ENCODE data around the gene SLC43A1. TPM values are rescaled to one million over a fixed set of nuclear protein-coding genes. Genes with fewer than 3 reads are reported as not detected.

The SLC43A1 gene
- total RNA-seq, 1 donor from 2014 or later: 9.1 TPM

- DNase-seq: no peak
Observed at GRCh38 chr11:57479021-57479663, 36.4 kb downstream of the SLC43A1 start.

GRCh38 chr11:57477507-57478189 is 37.9 kb downstream of the SLC43A1 start:
- DNase-seq: no peak

GRCh38 chr11:57476757-57477506 is 38.6 kb downstream of the SLC43A1 start:
- no peak for DNase-seq

GRCh38 chr11:57476047-57476756 is 39.3 kb downstream of the SLC43A1 start:
- no peak for DNase-seq

GRCh38 chr11:57475671-57476046 is 39.8 kb downstream of the SLC43A1 start:
- DNase-seq: no peak

GRCh38 chr11:57475191-57475590 is 40.3 kb downstream of the SLC43A1 start:
- DNase-seq: no peak

- no peak for DNase-seq
Observed at GRCh38 chr11:57474803-57475115, 40.7 kb downstream of the SLC43A1 start.

- DNase-seq: no peak
Observed at GRCh38 chr11:57474017-57474802, 41.3 kb downstream of the SLC43A1 start.

- no peak for DNase-seq
Observed at GRCh38 chr11:57473285-57473841, 42.1 kb downstream of the SLC43A1 start.

GRCh38 chr11:57471496-57471895 is 44.0 kb downstream of the SLC43A1 start:
- no peak for DNase-seq

- no peak for DNase-seq
Observed at GRCh38 chr11:57469268-57469667, 46.2 kb downstream of the SLC43A1 start.

GRCh38 chr11:57468276-57468675 is 47.2 kb downstream of the SLC43A1 start:
- no peak for DNase-seq

- no peak for DNase-seq
Observed at GRCh38 chr11:57467508-57468157, 47.9 kb downstream of the SLC43A1 start.

GRCh38 chr11:57466680-57467079 is 48.8 kb downstream of the SLC43A1 start:
- DNase-seq: no peak

GRCh38 chr11:57464539-57465181 is 50.8 kb downstream of the SLC43A1 start:
- DNase-seq: no peak

- peak; percentile 73 for DNase-seq
Observed at GRCh38 chr11:57463671-57464538, 51.6 kb downstream of the SLC43A1 start.

GRCh38 chr11:57462597-57462996 is 52.9 kb downstream of the SLC43A1 start:
- no peak for DNase-seq

- no peak for DNase-seq
Observed at GRCh38 chr11:57461841-57462489, 53.5 kb downstream of the SLC43A1 start.

Data from tongue (tissue), 2 donors.